Testis (tissue), 3 donors: ENCODE data around the gene B3GAT2. TPM values are rescaled to one million over a fixed set of nuclear protein-coding genes. Genes with fewer than 3 reads are reported as not detected.

Source experiments
- DNase-seq: peaks from one replicate; pipeline ENCODE4 v3.0.0-alpha.2; 2019
- H3K27ac ChIP-seq, 2 donors: fragments of 200-600 bp; sonication (generic); one replicate each; pipeline ENCODE4 v1.5.1; 2019
- H3K27me3 ChIP-seq: fragments of 200-600 bp; sonication (generic); one replicate; pipeline ENCODE4 v1.5.1; 2019
- H3K36me3 ChIP-seq: fragments of 200-600 bp; sonication (generic); one replicate; pipeline ENCODE4 v1.5.1; 2017; ENCODE audit warnings: low read depth; ENCODE audit errors: missing control alignments
- H3K4me1 ChIP-seq: fragments of 200-600 bp; sonication (generic); one replicate; pipeline ENCODE4 v1.5.1; 2019
- H3K4me3 ChIP-seq, 2 donors: fragments of 200-600 bp; sonication (generic); one replicate each; pipeline ENCODE4 v1.5.1; 2017 to 2019
- H3K9me3 ChIP-seq: fragments of 200-600 bp; sonication (generic); one replicate; pipeline ENCODE4 v1.5.1; 2017
- CTCF ChIP-seq, 3 experiments: fragments of 450-650 bp in 2 of 3; fragments of 200-600 bp in 1 of 3; sonication (generic) in 1 of 3; IDR thresholded peaks; one replicate each; pipeline ENCODE4 v1.5.1; 2016 to 2019; ENCODE audit warnings: antibody characterized with exemption in 3 of 3, mild to moderate bottlenecking in 2 of 3, moderate library complexity in 1 of 3
- POLR2A ChIP-seq: fragments of 450-650 bp; IDR thresholded peaks from one replicate; pipeline ENCODE4 v1.6.1; 2017; ENCODE audit warnings: antibody characterized with exemption, mild to moderate bottlenecking, moderate library complexity
- WGBS, 2 donors: methylation state at CpG; one replicate each; pipeline ENCODE4 v1.1.5; 2018; 5-methylcytosine and 5-hydroxymethylcytosine counted together
- intact Hi-C: fragments of 100-400 bp; cut with DNase I; formaldehyde crosslinking; loops from one replicate; pipeline ENCODE4 v1.15.1; 2023; ENCODE audit warnings: low total_unique reads
- polyA plus RNA-seq: library from polyadenylated mRNA; stranded (reverse); fragments of 350-450 nt; fragmentation: Illumina TruSeq; extraction: RNeasy Lipid Tissue Mini Kit (QIAGEN cat#74804); gene quantifications from one replicate; pipeline ENCODE4 v1.2.3, GENCODE V29; 2014; ENCODE audit warnings: low read depth, low replicate concordance; ENCODE audit not compliant: insufficient read depth
- total RNA-seq, 2 donors: library from RNA; depleted of rRNA; stranded (reverse); fragments of >200 nt; gene quantifications; one replicate each; pipeline ENCODE4 v1.2.3, GENCODE V29; 2016

Gene B3GAT2
- total and polyA plus RNA-seq, 3 donors from 2014 or later: 1.4 to 2.2 (median 1.6) TPM

GRCh38 chr6:70905742-70906141 lies 51.1 kb downstream of the B3GAT2 start:
- H3K4me3 ChIP-seq: no peak overlapping the region
- no peaks in the 10 kb centered on the region for H3K4me1 ChIP-seq
- intact Hi-C loops: no loop called here
- H3K36me3 ChIP-seq: no peaks in the 10 kb centered on the region
- 63 to 77% methylated on average over 1 of the region's 1 CpG for WGBS, 2 donors
- no peak overlapping the region for H3K27ac ChIP-seq
- no peaks in the 10 kb centered on the region for H3K9me3 ChIP-seq
- H3K27me3 ChIP-seq: no peaks in the 10 kb centered on the region
- TF ChIP-seq POLR2A (no peak), CTCF (IDR thresholded peaks at IDR 0.05) (no peak)
- DNase-seq: no peak

GRCh38 chr6:70903665-70904452 lies 53.0 kb downstream of the B3GAT2 start:
- Histone ChIP-seq H3K36me3 (no peaks in the 10 kb centered on the region), H3K27ac (no peak overlapping the region), H3K4me3 (no peak overlapping the region), H3K9me3 (no peaks in the 10 kb centered on the region), H3K4me1 (no peaks in the 10 kb centered on the region), H3K27me3 (no peaks in the 10 kb centered on the region)
- DNase-seq: no peak
- intact Hi-C loops: no loop called here
- WGBS, 2 donors: 74 to 79% methylated on average over 2 of the region's 2 CpGs
- no peak for TF ChIP-seq POLR2A
- TF ChIP-seq CTCF (IDR thresholded peaks at IDR 0.05): no peak

- Histone ChIP-seq H3K27me3 (no peaks in the 10 kb centered on the region), H3K27ac (no peak overlapping the region), H3K4me3 (no peak overlapping the region), H3K9me3 (no peaks in the 10 kb centered on the region), H3K4me1 (no peaks in the 10 kb centered on the region), H3K36me3 (no peaks in the 10 kb centered on the region)
- WGBS, 2 donors: 84 to 95% methylated on average over 3 of the region's 3 CpGs
- intact Hi-C loops: no loop called here
- TF ChIP-seq CTCF (IDR thresholded peaks at IDR 0.05): peak in 1 of 3 experiments; percentile 20
- TF ChIP-seq POLR2A: no peak
- DNase-seq: no peak
Measured at GRCh38 chr6:70901324-70901723, 55.5 kb downstream of the B3GAT2 start.

- intact Hi-C loops: no loop called here
- WGBS, 2 donors: 71 to 95% methylated on average over 2 of the region's 2 CpGs
- Histone ChIP-seq H3K4me3 (no peak overlapping the region), H3K36me3 (no peaks in the 10 kb centered on the region), H3K27me3 (no peaks in the 10 kb centered on the region), H3K9me3 (no peaks in the 10 kb centered on the region), H3K27ac (no peak overlapping the region), H3K4me1 (no peaks in the 10 kb centered on the region)
- TF ChIP-seq CTCF (IDR thresholded peaks at IDR 0.05) (no peak), POLR2A (no peak)
- DNase-seq: no peak
Measured at GRCh38 chr6:70900047-70900446, 56.8 kb downstream of the B3GAT2 start.

GRCh38 chr6:70894001-70894400 lies 62.9 kb downstream of the B3GAT2 start:
- intact Hi-C loops: no loop called here
- no peak for DNase-seq
- H3K27me3 ChIP-seq: no peaks in the 10 kb centered on the region
- H3K4me1 ChIP-seq: no peaks in the 10 kb centered on the region
- 91 to 99% methylated on average over 12 of the region's 12 CpGs for WGBS, 2 donors
- no peak overlapping the region for H3K27ac ChIP-seq
- no peaks in the 10 kb centered on the region for H3K9me3 ChIP-seq
- TF ChIP-seq POLR2A (no peak), CTCF (IDR thresholded peaks at IDR 0.05) (no peak)
- H3K4me3 ChIP-seq: no peak overlapping the region
- no peaks in the 10 kb centered on the region for H3K36me3 ChIP-seq
